Fibroblast of lung (primary cell): ENCODE data around the gene GRAP2.
"Not testable (repeated sequence)": the region's sequence is repeated elsewhere in the genome, so short reads cannot be mapped to it uniquely, and the experiment has no call there.

Experiments used
- CTCF ChIP-seq, 2 donors: IDR thresholded peaks in 1 of 2; conservative IDR thresholded peaks in 1 of 2; 1 replicate in 1 of 2; 2 replicates in 1 of 2; pipeline ENCODE4 v1.5.1; 2011 to 2012; ENCODE audit warnings: low read length in 2 of 2, control low read depth in 1 of 2, inconsistent platforms in 1 of 2, low read depth in 1 of 2, mild to moderate bottlenecking in 1 of 2
- EZH2 ChIP-seq: IDR thresholded peaks from 2 replicates; pipeline ENCODE4 v1.5.1; 2012; ENCODE audit warnings: low read length, control low read depth, mild to moderate bottlenecking; ENCODE audit errors: missing control alignments

GRCh38 chr22:39904024-39904423 is 3.1 kb downstream of the GRAP2 start:
- TF ChIP-seq CTCF (conservative IDR thresholded peaks at IDR 0.05 in 1 of 2, IDR thresholded peaks at IDR 0.05 in 1 of 2; ENCODE audit: low read depth in 1 of 2, low read length in 2 of 2); EZH2: not testable (repeated sequence)
